HEK293 (cell line): ENCODE data around the gene CNGB1.

Experiments
- ZBTB21 ChIP-seq: fragments of 450-650 bp; formaldehyde crosslinking; IDR thresholded peaks from 2 replicates; pipeline ENCODE4 v1.5.1; 2017; ENCODE audit warnings: missing biosample characterization, missing genetic modification characterization
- ZNF112 ChIP-seq: fragments of 450-650 bp; formaldehyde crosslinking; IDR thresholded peaks from 2 replicates; pipeline ENCODE4 v1.5.0; 2017; ENCODE audit warnings: missing biosample characterization, missing genetic modification characterization
- ZNF121 ChIP-seq: fragments of 450-650 bp; formaldehyde crosslinking; IDR thresholded peaks from 2 replicates; pipeline ENCODE4 v1.5.1; 2016; ENCODE audit warnings: missing biosample characterization, missing genetic modification characterization
- ZNF24 ChIP-seq: fragments of 450-650 bp; formaldehyde crosslinking; IDR thresholded peaks from 2 replicates; pipeline ENCODE4 v1.5.1; 2016; ENCODE audit warnings: missing biosample characterization, missing genetic modification characterization
- ZNF664 ChIP-seq: fragments of 450-650 bp; formaldehyde crosslinking; IDR thresholded peaks from 2 replicates; pipeline ENCODE4 v1.5.1; 2016; ENCODE audit warnings: missing biosample characterization, missing genetic modification characterization
- ZNF677 ChIP-seq: fragments of 450-650 bp; IDR thresholded peaks from 2 replicates; pipeline ENCODE4 v1.5.0; 2018; ENCODE audit warnings: missing biosample characterization, mild to moderate bottlenecking, missing genetic modification characterization, moderate library complexity
- TF ChIP-seq, protein P1 (sequence below): fragments of 450-650 bp; formaldehyde crosslinking; IDR thresholded peaks from 2 replicates; pipeline ENCODE4 v1.5.1; 2016; ENCODE audit warnings: missing biosample characterization, missing genetic modification characterization
- TF ChIP-seq, protein P2 (sequence below): fragments of 450-650 bp; formaldehyde crosslinking; IDR thresholded peaks from 2 replicates; pipeline ENCODE4 v1.5.1; 2016; ENCODE audit warnings: missing biosample characterization, missing genetic modification characterization
- TF ChIP-seq, protein P3 (sequence below): fragments of 450-650 bp; formaldehyde crosslinking; IDR thresholded peaks from 2 replicates; pipeline ENCODE4 v1.5.1; 2016; ENCODE audit warnings: missing biosample characterization, missing genetic modification characterization

DNA sequence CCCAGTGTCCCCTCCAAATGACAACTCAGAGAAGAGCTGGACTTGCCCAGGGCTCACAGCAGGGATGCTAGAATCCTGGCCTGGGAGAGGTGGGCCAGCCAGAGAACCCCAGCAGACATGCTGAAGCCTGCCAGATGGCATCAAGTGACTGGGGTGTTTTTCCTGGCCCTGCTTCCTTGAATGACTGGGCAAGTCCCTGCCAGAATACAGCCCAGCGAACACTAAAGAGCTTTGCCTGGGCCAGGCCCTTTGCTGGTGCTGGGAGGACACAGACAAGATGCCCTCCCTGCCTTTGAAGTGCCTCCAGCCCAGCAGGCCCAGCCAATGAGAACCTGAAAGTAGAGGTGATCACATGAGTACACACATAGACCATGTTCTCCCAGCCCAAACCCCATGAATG is 18.0 kb upstream of the CNGB1 start:
- no peak for TF ChIP-seq ZNF664 (tag by site-specific recombination)
- TF ChIP-seq, protein P1, sequence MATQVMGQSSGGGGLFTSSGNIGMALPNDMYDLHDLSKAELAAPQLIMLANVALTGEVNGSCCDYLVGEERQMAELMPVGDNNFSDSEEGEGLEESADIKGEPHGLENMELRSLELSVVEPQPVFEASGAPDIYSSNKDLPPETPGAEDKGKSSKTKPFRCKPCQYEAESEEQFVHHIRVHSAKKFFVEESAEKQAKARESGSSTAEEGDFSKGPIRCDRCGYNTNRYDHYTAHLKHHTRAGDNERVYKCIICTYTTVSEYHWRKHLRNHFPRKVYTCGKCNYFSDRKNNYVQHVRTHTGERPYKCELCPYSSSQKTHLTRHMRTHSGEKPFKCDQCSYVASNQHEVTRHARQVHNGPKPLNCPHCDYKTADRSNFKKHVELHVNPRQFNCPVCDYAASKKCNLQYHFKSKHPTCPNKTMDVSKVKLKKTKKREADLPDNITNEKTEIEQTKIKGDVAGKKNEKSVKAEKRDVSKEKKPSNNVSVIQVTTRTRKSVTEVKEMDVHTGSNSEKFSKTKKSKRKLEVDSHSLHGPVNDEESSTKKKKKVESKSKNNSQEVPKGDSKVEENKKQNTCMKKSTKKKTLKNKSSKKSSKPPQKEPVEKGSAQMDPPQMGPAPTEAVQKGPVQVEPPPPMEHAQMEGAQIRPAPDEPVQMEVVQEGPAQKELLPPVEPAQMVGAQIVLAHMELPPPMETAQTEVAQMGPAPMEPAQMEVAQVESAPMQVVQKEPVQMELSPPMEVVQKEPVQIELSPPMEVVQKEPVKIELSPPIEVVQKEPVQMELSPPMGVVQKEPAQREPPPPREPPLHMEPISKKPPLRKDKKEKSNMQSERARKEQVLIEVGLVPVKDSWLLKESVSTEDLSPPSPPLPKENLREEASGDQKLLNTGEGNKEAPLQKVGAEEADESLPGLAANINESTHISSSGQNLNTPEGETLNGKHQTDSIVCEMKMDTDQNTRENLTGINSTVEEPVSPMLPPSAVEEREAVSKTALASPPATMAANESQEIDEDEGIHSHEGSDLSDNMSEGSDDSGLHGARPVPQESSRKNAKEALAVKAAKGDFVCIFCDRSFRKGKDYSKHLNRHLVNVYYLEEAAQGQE (tag by site-specific recombination), result no peak
- TF ChIP-seq, protein P2, sequence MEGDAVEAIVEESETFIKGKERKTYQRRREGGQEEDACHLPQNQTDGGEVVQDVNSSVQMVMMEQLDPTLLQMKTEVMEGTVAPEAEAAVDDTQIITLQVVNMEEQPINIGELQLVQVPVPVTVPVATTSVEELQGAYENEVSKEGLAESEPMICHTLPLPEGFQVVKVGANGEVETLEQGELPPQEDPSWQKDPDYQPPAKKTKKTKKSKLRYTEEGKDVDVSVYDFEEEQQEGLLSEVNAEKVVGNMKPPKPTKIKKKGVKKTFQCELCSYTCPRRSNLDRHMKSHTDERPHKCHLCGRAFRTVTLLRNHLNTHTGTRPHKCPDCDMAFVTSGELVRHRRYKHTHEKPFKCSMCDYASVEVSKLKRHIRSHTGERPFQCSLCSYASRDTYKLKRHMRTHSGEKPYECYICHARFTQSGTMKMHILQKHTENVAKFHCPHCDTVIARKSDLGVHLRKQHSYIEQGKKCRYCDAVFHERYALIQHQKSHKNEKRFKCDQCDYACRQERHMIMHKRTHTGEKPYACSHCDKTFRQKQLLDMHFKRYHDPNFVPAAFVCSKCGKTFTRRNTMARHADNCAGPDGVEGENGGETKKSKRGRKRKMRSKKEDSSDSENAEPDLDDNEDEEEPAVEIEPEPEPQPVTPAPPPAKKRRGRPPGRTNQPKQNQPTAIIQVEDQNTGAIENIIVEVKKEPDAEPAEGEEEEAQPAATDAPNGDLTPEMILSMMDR (tag by site-specific recombination), result no peak
- TF ChIP-seq, protein P3, sequence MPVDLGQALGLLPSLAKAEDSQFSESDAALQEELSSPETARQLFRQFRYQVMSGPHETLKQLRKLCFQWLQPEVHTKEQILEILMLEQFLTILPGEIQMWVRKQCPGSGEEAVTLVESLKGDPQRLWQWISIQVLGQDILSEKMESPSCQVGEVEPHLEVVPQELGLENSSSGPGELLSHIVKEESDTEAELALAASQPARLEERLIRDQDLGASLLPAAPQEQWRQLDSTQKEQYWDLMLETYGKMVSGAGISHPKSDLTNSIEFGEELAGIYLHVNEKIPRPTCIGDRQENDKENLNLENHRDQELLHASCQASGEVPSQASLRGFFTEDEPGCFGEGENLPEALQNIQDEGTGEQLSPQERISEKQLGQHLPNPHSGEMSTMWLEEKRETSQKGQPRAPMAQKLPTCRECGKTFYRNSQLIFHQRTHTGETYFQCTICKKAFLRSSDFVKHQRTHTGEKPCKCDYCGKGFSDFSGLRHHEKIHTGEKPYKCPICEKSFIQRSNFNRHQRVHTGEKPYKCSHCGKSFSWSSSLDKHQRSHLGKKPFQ (tag by site-specific recombination), result no peak
- no peak for TF ChIP-seq ZNF677
- no peak for TF ChIP-seq ZNF112
- TF ChIP-seq ZBTB21, result no peak
- TF ChIP-seq ZNF24 (tag by site-specific recombination), result no peak
- no peak for TF ChIP-seq ZNF121 (tag by site-specific recombination)
